ENCODE data around the gene KCNJ13.

The KCNJ13 gene

DNA sequence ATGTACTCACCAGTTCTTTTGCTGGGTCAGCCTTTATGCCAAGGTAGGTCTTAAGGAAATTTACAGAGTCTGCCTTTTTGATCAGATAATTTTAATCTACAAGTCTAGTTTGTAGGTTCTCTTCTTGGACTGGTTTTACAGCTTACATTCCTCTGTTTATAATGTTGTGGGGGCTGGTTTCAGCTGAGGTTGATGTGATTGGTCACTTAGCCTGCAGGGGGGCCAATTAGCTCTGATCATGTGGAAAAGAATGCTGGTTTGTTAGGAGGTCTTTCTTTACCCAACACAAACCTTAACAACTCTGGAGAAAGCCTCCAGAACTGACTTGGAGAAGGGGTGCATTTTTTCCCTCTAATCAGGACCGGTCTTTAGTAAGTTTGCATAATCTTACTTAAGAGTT lies at the start of gene KCNJ13:
Gene KCNJ13 (minus strand): TSS at position 131 of the 400 bp plus-strand sequence. CDS start 5,203 bp downstream, outside the sequence.
- no peak for DNase-seq

DNA sequence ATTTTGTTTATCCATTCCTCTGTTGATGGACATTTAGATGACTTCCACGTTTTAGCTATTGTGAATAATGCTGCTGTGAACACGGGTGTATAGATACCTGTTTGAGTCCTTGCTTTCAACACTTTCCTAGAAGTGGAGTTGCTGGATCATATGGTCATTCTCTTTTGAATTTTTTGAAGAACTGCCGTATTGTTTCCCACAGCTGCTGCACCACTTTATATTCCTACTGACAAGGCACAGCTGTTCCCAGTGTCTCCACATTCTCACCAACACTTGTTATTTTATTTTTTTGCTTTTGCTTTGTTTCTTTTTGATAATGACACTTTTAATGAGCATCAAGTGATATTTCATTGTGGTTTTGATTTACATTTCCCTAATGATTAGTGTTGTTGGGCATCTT lies 41.4 kb upstream of the KCNJ13 start:
- DNase-seq: no peak

DNA sequence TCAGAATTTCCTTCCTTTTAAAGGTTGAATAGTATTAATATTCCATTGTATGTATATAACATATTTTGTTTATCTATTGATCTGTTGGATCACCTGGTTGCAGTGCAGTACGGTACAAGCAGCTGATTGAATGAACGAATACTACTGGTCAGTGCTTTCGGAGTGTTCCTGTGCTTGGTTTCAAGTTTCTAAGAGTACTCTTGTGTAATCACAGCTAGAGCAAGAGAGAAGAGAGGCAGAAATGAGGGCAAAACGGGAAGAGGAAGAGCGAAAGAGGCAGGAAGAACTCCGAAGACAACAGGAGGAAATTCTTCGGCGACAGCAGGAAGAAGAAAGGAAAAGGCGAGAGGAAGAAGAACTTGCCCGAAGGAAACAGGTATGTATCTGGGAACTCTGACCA lies 40.3 kb upstream of the KCNJ13 start:
- no peak for DNase-seq

DNA sequence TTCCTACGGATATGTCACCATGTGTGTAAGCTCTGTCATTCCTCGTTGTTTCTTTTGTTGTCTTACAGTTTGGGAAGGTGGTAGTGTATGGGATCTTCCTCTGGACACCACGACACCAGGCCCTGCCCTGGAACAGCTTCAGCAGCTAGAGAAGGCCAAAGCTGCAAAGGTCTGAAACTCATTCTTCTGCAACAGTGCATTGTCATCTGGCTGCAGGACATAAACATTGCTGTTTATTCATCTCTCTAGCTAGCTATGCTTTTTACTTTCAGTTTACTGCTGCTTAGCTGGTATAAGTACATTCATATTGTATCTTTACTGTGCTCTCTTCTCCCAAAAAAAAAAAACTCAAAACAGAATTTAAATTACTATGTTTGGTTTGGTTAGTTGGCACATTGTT lies 39.2 kb upstream of the KCNJ13 start:
- DNase-seq: no peak

DNA sequence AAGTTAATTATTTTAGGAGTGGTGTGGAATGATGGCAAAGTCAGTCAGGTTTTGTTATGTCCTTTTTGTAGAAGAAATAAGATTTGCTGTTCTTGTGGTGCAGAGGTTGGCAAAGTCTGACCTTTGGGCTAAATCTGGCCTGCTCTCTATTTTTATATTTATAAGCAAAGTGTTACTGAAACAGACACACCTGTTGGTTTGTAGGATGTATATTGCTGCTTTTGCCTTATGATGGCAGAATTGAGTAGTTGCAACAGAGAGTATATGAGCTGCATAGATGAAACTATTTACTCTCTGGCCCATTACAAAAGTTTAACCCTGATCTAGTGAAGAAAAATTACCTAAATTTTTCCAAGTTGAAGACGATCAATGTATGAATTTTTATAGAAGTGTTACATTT lies 34.1 kb upstream of the KCNJ13 start:
- DNase-seq: no peak

DNA sequence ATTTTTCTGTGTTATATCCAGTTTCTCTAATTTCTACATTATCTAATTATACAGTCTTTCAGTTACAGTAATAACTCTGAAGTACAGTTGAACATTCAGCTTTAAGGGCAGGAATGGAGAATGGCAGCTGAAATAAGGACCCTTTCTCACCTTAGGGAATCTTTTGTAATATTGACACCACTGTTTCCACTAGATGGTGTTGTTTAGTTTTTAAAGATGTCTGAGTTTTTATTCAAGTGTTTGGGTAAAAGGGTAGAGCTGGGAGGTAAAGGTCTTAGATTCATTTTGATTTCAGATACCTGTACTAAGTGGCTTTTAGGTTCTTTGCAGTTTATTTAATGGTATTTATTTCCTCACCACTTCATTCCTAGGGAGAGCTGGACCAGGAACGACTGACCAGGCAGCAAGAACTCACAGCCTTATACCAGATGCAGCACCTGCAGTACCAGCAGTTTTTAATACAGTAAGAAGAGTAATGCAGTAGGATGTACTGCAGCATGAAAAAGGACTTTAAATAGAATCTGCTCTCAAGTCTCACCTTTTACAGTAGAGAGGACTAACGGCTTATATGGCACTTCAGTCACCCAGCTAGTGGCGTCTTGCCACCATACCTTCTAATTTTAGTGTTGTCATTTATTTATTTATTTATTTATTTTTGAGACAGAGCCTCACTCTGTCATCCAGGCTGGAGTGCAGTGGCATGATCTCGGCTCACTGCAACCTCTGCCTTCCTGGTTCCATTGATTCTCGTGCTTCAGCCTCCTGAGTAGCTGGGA lies 33.2 kb upstream of the KCNJ13 start:
- DNase-seq: no peak

DNA sequence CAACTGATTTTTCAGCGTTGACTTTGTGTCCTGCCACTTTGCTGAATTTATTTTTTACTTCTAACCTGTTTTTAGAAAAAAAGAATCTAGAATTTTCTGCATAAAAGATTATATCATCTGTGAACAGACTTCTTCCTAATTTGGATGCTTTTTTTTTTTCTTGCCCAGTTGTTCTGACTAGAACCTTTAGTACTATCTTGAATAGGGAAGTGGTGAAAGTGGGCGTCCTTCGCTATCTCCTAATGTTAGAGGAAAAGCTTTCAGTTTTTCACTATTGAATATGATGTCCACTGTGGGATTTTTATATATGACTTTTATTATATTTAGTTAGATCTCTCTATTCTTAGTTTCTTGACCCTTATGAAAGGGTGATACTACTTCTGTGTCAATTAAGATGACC lies 25.7 kb upstream of the KCNJ13 start:
- DNase-seq: no peak

DNA sequence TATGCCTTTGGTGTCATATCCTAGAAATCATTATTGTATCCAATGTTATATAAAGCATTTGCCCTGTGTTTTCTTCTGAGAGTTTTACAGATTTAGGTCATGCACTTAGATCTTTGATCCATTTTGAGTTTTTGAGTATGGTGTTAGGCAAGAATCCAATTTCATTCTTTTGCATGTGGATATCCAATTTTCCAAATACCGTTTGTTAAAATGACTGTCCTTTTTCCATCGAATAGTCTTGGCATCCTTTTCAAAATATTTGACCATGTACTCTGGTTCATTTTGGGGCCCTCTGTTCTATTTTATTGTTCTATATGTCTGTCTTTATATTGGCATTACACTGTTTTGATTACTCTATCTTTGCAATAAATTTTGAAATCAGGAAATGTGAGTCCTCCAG lies 23.8 kb upstream of the KCNJ13 start:
- DNase-seq: no peak

DNA sequence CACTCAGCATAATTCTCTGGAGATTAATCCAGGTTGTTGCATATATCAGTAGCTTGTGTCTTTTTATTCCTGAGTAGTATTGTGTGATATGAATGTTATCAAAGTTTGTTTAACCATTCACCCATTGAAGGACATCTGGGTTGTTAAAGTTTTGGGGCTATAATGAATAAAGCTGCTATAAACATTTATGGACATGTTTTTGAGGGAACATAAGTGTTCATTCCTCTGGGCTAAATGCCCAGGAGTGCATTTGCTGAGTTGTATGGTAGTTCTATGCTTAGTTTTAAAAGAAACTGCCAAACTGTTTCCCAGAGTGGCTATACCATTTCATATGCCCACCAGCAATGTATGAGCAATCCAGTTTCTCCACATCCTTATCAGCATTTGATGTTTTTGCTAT lies 21.8 kb upstream of the KCNJ13 start:
- no peak for DNase-seq

DNA sequence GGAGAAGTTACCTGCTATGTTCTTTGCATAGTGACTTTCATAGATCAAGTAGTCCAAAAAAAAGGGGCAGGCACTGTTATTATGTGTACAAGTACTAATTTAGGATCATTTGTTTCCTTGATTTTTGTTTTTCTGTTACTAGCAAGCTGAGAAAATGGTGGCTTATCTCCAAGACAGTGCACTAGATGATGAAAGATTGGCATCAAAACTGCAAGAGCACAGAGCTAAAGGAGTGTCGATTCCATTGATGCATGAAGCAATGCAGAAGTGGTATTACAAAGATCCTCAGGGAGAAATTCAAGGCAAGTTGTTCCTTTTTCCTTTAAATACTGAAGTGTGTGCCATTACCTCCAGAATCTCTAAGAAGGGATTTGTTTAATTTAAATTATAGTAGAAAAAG lies 19.6 kb upstream of the KCNJ13 start:
- DNase-seq: no peak

DNA sequence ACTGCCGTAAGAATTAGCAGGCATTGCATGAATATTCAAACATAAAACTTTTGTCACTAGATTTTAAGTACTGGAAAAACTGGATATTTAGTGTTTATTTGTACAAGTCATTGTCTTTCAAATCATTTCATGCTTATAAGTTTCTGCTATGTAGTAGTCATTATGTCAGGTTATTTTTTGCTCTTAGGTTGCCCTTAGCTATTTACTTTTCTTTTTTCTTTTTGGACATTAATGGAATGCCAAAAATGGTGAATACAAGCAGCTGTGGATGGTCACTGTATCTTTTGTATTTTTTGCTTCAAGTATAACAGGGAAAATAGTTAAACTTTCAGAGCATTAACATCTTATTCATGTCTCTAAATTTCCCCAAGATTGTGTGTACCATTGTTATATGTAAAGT lies 18.6 kb upstream of the KCNJ13 start:
- no peak for DNase-seq

DNA sequence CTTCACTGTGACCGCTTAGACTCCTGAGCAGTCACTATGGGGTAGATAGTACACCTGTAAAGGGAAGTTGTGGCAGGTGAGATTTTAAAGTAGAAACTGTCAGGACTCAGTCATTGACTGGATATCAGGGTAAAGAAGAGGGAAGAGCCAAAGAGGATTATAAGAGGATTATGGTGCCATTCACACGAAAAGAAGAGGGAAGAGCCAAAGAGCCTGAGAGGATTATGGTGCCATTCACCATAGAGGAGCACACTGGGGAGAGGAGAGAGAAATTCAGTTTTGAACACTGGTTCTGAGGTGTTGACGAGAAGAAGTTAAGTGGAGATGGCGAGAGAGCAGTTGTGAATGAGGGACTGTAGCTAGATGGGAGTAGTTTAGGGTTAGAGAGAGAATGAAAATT lies 16.9 kb upstream of the KCNJ13 start:
- DNase-seq: no peak

DNA sequence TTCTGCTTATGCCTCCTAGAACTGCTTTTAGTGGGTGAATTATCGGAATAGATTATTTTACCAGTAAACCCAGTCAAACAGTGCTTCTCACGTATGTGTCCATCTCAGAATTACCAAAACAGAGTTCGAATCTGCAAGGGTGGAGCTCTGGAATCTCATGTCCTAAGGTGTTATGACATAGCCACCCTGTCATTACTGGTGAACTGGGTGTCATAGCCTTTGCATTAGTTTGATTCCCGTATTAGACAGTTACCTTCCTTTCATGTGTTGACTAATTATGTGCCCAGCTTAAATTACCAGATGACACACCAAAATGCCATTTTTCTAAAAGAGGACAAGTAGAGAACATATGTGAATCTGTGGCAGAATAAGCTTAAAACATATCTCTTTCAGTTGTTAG lies 15.2 kb upstream of the KCNJ13 start:
- no peak for DNase-seq

DNA sequence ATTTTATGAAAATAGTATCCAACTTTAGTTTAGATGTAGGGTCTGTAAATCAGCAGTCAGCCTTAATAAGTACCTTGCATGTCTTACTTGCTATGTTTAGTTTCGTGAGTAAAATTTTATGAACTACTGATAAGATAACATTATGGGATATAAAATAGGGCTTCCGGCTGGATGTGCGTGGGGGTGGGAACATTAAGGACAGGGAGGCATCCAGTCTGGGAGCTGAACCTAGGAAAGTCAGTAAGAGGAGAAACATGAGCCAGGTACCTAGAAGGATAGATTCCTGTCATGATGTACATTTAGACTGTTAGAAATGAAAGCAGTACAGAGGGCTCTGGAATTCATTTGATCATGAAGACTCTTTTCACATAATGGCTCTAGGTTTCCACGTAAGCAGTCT lies 12.7 kb upstream of the KCNJ13 start:
- no peak for DNase-seq

DNA sequence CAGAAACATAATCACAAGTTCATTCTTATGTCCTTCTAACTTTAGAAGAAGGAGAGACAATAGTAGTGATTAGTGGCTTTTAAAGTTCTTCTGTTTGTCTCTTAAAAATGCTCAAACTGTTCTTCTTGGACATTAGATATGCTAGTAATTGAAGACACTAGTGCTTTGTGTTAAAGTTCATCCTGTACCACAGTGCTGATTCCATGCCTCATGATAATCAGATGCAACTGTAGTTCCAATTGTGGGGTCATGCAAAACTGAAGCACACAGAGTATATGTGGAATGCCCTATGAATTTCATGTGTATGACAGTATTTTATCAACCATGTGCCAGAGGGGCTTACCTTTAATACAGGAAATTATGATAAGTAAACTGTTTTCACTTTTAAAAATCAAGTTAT lies 11.4 kb upstream of the KCNJ13 start:
- DNase-seq: no peak

DNA sequence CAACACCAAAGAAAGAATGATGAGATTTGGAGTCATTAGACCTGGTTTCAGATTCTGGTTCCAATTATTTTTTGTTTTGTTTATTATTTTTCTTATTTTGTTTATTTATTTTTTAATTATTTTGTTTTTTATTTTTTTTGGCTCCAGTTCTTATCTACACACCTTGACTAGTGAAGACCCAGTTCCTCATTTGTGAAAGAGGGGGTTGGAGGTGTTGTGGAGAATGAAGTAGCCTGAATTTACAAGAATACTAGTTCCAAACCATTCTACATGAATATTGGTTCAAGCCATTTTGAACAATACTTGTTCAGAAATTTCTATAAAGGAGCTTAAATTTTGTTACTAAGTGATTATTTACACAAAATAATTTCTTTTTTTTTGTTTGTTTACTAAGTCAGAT lies 6.9 kb upstream of the KCNJ13 start:
- DNase-seq: no peak

DNA sequence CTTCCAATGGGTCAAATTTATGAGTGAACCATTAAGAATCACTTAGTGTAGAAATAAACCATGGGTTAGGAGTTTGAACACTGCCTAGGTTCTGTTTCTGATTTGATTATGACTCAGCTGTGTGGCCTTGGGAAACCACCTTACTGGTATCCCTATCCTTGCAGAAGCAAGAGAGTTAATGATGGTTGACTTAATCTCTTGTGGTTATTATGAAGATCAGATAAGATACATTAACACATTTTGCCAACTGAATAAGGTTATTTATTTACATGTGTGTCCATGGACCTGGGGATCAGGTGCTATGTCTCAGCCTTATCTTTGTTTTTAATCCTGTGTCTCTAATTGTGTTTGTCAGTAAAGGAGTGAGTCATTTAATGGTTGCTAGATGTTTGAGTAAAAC lies 5.4 kb upstream of the KCNJ13 start:
- peak; percentile 27 for DNase-seq

DNA sequence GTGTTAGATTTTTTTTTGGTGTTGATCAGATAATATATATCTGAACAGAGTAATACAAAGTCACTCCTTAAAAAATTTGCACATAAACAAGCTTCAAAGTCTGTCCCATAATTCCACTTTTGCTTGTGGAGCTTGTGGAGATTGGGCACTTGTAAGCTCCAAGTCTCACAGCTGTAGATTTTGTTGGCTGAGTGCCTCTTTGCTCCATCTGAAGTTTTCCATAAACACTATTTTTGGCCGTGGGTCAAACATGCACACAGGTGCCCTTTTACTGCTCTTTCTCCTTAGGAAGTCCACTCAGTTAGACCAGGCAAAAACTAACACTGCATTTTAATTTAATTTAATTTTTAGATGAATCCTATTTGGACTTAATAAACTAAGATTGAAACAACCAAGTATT lies 3.6 kb upstream of the KCNJ13 start:
- DNase-seq: no peak

DNA sequence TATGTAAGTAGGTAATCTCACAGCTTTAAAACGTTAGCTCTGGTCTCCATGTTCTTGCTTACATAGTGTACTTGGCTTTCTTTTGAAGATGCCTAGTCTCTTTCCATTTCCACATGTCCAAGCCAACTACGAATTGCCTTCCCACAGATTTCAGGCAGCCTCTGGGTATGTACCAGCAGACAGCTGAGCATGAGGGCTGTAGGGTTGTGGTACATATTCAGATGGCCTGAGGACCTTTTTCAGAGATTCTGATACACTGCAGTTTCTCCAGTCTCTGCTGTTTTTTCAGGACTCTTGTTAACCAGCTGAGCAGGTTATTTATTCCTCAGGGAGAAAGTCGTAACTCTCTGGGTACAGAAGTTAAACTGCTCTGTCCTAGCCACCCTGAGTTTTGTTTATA lies 3.1 kb upstream of the KCNJ13 start:
- DNase-seq: no peak

DNA sequence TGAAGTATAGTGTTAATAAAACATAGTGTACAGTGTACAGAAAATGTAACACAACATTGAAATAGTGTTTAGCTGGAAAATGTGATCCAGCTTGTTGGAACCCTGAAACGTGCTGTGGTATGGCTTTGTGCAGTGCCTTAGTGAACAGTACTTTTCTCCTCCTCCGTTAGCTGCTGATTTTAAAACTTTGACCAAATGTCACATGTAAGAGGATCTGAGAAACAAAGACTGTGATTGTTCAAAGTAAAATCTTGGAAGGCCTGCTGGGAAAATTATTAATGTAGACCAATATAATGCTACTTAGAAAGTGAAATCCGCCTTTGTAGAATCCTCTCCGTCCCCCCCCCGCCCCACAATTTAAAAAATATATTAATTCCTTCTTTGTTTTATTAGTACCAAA lies 911 bp upstream of the KCNJ13 start:
- DNase-seq: no peak

DNA sequence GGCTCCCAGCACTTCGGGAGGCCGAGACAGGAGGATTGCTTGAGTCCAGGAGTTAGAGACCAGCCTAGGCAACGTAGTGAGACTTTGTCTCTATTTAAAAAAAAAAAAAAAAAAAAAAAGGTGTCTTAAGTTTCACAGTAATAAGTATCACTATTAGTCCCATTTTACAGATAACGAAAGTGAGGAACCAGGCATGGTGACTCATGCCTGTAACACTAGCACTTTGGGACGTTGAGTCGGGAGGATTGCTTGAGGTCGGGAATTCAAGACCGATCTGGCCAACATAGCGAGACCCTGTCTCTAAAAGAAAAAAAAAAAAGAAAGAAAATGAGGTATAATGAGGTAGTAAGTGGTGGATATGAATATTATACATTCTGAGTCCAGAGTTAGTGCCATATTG lies 2.5 kb downstream of the KCNJ13 start:
- DNase-seq: no peak

DNA sequence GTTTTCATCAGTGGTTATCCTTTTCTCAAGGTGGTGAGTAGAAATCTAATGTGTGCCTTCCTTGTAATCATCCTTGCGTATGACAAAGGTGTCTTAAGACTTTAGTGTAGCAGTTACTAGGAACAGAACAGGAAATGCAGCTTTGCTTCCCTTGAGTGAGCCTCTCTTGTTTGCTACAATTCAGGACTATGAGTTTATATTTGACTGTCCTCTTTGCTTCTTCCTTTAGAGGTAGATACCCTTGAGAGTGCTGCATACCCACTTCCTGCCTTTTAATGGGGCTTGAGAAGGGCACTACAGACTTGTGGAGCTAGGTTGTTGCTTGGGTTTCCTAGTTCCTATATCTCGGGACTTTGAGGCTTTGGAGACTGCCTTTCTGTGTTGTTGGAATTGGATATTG lies 3.8 kb downstream of the KCNJ13 start:
- peak; percentile 7 for DNase-seq

DNA sequence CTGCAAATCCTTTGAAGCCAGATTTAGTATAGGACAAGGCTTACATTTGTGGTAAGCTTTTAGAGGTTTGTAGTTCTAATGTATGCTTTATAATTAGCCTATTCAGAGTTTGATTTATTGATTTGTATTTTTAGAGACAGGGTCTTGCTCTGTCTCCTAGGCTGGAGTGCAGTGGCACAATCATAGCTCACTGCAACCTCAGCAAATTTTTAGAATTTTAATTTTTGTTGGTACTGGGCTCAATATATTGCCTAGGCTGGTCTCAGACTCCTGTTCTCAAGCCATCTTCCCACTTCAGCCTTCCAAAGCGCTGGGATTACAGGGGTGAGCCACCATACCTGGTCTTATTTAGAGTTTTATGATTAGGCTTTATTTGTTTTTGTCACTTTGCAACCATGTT lies 4.5 kb downstream of the KCNJ13 start:
- DNase-seq: no peak

DNA sequence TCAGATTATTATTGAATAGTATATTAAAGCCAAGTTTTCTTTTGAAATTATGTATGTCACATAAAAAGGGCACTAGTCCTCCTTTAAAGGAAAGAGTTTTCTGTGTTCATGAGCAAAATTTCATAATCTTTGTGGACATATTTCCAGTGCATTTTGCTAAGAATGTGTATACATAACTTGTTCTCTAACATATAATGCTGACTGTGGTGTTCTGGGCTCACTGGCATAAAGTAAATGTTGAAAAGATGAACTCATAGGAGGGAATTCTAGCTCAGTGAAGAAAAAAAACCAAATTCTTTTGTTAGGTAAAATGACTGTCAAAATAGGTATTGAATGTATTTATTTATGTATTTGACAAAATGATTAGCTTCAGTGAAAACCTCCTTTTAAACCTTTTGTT lies 6.2 kb downstream of the KCNJ13 start:
- DNase-seq: no peak

DNA sequence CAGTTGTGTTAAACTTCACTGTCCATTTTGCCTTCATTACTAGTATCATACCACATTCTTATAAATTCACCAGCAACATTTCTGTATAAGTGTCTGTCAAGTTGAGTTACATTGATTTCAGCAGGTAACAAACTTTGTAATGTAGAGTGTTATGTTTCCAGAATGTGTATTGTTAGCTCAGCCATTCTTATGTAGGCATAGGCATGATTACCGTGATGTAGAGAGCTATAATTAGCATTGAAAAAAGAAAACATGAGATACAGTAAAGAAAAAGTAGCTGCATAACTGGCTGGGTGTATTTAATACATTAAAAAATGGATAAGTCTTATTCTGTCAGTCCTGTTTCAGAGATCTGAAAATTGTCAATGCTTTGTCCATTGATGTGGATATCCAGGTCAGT lies 8.5 kb downstream of the KCNJ13 start:
- no peak for DNase-seq
